SKM-1 treated with dmso at 0.1 percent for 144 hours (cell line): ENCODE data around the gene IRX3.
"Not testable (repeated sequence)": the region's sequence is repeated elsewhere in the genome, so short reads cannot be mapped to it uniquely, and the experiment has no call there.

ENCODE experiments used
- DNase-seq: peaks from one replicate; lab custom pipeline; 2025; ENCODE audit not compliant: unreplicated experiment; lab: John Stamatoyannopoulos, UW

IRX3 gene

GRCh38 chr16:54275956-54276355, 10.6 kb downstream of the IRX3 start:
- DNase-seq: no peak

DNA sequence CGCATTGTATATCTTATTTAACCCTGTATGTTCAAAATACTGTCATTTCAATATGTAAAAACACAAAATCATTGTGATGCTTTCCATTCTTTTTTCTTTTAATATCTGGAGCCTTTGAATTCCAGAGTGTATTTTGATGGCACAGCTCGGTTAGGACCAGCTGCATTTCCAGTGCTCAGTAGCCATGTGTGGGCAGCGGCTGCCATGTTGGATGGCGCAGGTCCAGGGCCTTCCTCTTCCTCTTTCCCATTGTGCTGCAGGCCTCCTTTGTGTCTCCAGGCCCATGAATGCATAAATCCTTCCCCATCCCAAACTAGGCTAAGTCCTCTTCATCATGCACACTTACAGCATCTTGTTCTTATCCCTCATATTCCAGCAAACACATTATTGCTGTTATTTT, 13.0 kb downstream of the IRX3 start:
- DNase-seq: no peak

- DNase-seq: no peak
These were observed 15.9 kb downstream of the IRX3 start for GRCh38 chr16:54270711-54271110.

- DNase-seq: no peak
These were observed 17.1 kb downstream of the IRX3 start for GRCh38 chr16:54269461-54269860.

- DNase-seq: peak; percentile 73
These were observed 17.8 kb downstream of the IRX3 start for GRCh38 chr16:54268766-54269165.

GRCh38 chr16:54268340-54268739, 18.2 kb downstream of the IRX3 start:
- DNase-seq: no peak

- peak; percentile 61 for DNase-seq
These were observed 20.1 kb downstream of the IRX3 start for GRCh38 chr16:54266363-54266955.

DNA sequence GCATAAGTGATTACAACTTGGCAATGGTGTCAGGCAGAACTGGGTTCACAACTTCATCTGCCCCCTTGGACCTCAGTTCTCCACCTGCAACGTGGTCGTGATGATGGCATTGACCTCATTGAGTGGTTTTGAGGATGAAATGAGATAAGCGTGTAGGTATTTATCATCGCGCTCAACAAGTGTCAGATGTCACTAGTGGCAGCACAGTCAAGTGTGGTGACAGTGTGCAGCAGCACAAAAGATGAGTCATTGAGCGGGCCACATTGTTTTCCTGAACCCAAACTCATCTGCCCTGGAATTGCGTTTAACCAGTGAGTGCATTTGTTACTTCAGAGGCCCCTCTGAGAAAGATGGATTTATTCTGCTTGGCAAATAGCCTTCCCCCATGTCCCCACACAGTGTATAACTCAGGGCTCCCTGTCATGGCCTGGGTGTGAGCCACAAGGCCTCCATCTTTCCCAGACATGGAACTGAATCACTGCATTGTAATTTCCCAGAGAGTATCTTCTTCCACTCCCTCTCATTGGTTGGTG, 20.9 kb downstream of the IRX3 start:
- no peak for DNase-seq

- DNase-seq: no peak
These were observed 33.5 kb downstream of the IRX3 start for GRCh38 chr16:54253118-54253517.

GRCh38 chr16:54248863-54249710, 37.5 kb downstream of the IRX3 start:
- DNase-seq: no peak

- not testable (repeated sequence) for DNase-seq
These were observed 38.9 kb downstream of the IRX3 start for GRCh38 chr16:54247705-54248104.

GRCh38 chr16:54246454-54246821, 40.1 kb downstream of the IRX3 start:
- no peak for DNase-seq

GRCh38 chr16:54245788-54246453, 40.7 kb downstream of the IRX3 start:
- no peak for DNase-seq

DNA sequence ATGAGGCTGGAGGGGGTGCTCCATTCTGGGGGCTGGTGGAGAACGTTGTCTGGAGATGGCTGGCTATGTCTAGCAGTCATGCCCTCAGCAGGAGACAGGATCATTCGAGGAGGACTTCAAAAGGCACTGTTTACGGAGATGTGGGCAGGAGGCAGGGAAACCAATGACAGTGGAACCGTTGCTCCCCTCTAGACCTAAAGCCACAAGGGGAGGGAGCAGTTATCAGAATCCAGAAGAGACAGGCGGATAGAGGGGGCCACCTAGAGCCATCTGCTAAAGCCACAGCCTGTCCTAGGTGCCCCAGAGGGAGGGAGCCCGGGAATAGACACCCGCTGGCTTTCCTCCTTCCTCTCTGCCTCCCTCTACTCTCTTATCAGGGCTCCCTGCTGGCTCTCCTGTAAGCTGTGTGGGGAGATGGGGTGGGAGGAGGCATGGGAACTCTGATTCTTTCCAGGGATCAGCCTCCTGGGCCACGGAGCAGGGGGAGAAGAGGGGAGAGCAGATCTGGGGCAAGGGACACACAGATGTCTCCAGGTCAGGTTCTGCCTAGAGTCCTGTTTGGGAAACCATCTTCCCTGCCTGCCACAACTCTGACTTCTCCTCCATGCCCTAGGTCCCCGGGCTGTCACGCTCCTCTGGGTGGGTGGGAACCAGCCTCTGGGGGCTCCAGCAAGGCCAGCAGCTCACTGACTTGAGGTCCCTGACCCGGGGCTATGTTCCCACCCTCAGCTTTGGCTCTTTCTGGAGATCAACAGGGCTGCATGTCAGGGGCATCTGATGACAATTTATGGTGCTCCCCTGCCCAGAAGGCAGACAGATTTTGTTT, 42.3 kb downstream of the IRX3 start:
- DNase-seq: no peak

DNA sequence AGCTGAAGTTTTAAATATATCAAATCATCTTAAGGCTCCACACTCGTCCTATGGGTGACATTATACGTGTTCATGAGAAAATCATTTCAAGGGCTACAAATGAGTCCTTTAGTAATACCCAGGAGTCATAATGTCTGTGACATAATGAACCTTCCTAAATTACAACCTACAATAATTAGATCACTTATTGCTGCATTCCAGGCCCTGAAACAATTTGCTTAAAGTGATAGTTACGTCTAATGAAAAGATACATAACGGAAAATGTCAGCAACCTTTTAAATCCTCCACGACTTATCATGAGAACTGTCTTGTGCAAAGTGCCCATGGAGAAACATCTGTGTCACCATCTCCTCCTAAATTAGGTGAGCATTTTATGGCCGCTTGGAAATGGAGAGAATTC, 43.4 kb downstream of the IRX3 start:
- DNase-seq: no peak

- DNase-seq: peak; percentile 8
These were observed 44.4 kb downstream of the IRX3 start for GRCh38 chr16:54242199-54242598.

DNA sequence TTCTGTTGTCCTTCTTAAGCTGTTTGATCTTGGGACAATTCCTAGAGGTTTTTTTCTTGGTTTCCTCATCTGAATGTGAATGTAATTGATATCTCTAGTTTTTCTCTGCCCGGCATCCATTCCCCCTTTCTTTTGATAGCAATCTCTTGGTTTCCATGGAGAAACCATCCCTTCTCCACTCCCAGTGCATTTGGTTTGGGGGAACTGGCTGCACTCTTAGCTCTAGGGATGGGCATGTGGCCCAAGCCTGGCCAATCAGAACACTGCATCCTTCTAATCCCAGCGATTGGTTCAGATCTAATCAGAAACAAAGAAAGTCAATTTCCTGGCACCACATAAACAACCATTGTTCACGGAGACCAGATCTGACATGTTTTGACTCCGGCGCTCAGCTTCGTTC, 45.1 kb downstream of the IRX3 start:
- DNase-seq: no peak

DNA sequence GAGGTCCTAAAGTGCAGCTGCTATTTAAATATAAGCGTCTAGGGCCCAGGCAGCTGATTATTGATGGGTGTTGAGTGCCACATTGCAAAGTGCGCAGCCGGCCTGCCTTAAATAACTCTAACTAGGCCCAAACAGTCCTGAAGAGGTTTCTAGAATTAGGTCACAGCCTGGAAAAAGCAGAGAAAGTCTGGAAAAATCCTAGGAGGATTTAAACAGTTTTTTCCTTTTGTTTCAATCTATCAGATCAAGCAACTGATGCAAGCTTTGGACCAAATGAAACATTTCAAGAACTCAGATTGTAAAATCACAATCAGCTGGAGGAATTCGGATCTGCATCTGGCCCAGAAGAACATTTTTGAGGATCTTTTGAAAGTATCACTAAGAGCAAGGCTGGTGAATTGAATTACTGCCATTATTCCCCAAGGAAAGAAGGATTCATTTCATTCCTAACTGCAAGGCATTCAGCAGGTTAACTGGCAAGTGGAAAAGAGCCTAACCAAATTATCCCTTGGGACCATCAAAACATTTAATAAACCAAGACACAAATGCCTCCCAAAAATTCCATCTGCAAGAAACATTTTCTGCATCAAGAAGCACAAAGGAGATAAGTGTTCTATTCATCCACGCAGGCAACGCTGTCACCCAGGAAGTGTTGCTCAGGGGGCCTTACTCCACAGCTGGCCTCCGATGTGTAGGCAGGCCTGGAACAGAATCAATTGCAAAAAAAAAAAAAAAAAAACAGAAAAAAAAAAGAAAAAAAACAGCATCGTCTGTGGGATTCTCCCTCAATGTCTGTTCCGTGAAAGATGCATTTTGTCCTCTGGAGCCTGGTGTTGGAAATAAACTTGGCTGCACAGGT, 46.1 kb downstream of the IRX3 start:
- DNase-seq: no peak

DNA sequence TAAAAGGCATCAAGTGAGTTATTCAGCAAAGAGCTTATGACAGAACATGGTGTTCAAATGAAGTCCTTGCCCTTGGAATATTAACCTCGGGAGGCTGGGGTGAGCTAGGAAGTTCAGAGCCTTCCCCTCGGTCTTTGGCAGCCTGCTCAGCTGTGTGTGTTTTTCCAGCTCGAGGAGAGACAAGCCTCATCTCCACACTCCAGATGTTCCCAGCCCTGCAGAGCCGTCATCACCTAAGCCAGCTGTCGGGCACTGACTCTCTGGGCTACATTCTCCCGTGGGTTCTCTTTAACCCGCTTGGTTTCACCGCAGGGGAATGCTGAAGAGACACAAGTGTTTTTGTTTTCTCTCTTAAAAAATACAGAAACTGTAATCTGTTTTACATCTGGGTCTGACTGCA, 47.1 kb downstream of the IRX3 start:
- DNase-seq: no peak

DNA sequence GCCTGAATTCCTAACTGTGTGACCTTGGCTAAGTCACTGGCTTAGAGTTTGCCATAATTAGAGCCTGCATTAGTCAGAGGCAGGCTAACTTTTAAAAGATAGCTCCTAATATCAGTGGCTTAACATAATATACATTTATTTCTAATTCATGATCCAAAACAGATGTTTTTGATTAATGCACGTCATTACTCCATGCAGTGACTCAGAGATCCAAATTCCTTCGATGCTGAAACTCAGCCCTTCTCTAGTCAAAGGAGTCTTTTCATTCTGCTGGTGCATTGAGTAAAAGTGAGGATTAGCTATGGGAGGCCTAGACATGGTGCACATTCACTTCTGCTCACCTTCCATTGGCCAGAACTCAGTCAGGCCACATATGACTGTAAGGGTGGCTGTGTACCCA, 49.8 kb downstream of the IRX3 start:
- DNase-seq: no peak
